Caco-2 (cell line): ENCODE results near the gene MOGAT1. TPM values are rescaled to one million over a fixed set of nuclear protein-coding genes. Genes with fewer than 3 reads are reported as not detected.

Experiments
- BruUV-seq: library from RNA; stranded (reverse); fragments of 400-500 nt; replicated peaks from 2 replicates; lab custom pipeline; 2021; lab: Mats Ljungman, UMichigan
- CTCF ChIA-PET: fragments of 300-600 bp; sonication (Branson Sonifier 250); formaldehyde crosslinking; loops from one replicate; lab custom pipeline; 2022; ENCODE audit warnings: antibody characterized with exemption; lab: Charles Lee
- POLR2A ChIA-PET: fragments of 300-600 bp; sonication (Branson Sonifier 250); formaldehyde crosslinking; loops from one replicate; lab custom pipeline; 2022; ENCODE audit warnings: antibody characterized with exemption; lab: Charles Lee
- DNase-seq, 2 experiments: peaks; one replicate each; pipeline versions ENCODE4 v3.0.0 to v3.0.0-alpha.2; 2020 to 2022
- H3K27me3 ChIP-seq: replicated peaks from 2 replicates; pipeline ENCODE4 v1.6.0; 2011; ENCODE audit warnings: low read length; ENCODE audit not compliant: control insufficient read depth, insufficient read depth
- H3K36me3 ChIP-seq: 2 replicates; pipeline ENCODE4 v1.5.1; 2011; ENCODE audit warnings: low read length; ENCODE audit not compliant: control insufficient read depth, insufficient read depth
- H3K4me1 ChIP-seq: fragments of 250-450 bp; sonication (Bioruptor Pico); 2 replicates; pipeline ENCODE4 v1.5.1; 2020; ENCODE audit warnings: mild to moderate bottlenecking
- H3K4me3 ChIP-seq: 2 replicates; pipeline ENCODE4 v1.5.1; 2011; ENCODE audit warnings: low read depth, mild to moderate bottlenecking, control low read depth, low read length
- H3K9me3 ChIP-seq: fragments of 250-450 bp; sonication (Bioruptor Pico); 2 replicates; pipeline ENCODE4 v1.5.1; 2020; ENCODE audit warnings: mild to moderate bottlenecking, moderate library complexity
- H3K27ac Mint-ChIP-seq: one replicate; pipeline ENCODE4 v1.8.0; 2022; ENCODE audit warnings: mixed read lengths; ENCODE audit not compliant: unreplicated experiment
- H3K27me3 Mint-ChIP-seq: one replicate; pipeline ENCODE4 v1.8.0; 2022; ENCODE audit warnings: mixed read lengths; ENCODE audit not compliant: insufficient read depth, unreplicated experiment
- H3K36me3 Mint-ChIP-seq: one replicate; pipeline ENCODE4 v1.8.0; 2022; ENCODE audit warnings: mild to moderate bottlenecking, mixed read lengths; ENCODE audit not compliant: insufficient read depth, unreplicated experiment
- H3K4me1 Mint-ChIP-seq: one replicate; pipeline ENCODE4 v1.8.0; 2022; ENCODE audit warnings: low read depth, mixed read lengths; ENCODE audit not compliant: unreplicated experiment
- H3K4me3 Mint-ChIP-seq: one replicate; pipeline ENCODE4 v1.8.0; 2022; ENCODE audit warnings: mild to moderate bottlenecking, moderate library complexity, mixed read lengths; ENCODE audit not compliant: unreplicated experiment
- H3K9me3 Mint-ChIP-seq: one replicate; pipeline ENCODE4 v1.8.0; 2022; ENCODE audit warnings: mixed read lengths; ENCODE audit not compliant: unreplicated experiment
- CTCF ChIP-seq, 2 experiments: fragments of 200-600 bp in 1 of 2; IDR thresholded peaks; 1 replicate in 1 of 2; 2 replicates in 1 of 2; pipeline versions ENCODE4 v1.5.1 to v1.8.0; 2011 to 2022; ENCODE audit warnings: antibody characterized with exemption in 1 of 2, control low read depth in 1 of 2, inconsistent platforms in 1 of 2, low read depth in 1 of 2, low read length in 1 of 2, mild to moderate bottlenecking in 1 of 2, moderate library complexity in 1 of 2; ENCODE audit not compliant: insufficient read depth in 1 of 2, severe bottlenecking in 1 of 2, unreplicated experiment in 1 of 2
- intact Hi-C: fragments of 100-400 bp; cut with micrococcal nuclease; formaldehyde crosslinking; loops from one replicate; pipeline ENCODE4 v1.10.0; 2022; ENCODE audit not compliant: unreplicated experiment
- total RNA-seq: library from RNA; stranded (reverse); gene quantifications from 2 replicates; pipeline ENCODE4 v1.2.3, GENCODE V29; 2022

The MOGAT1 gene
- total RNA-seq, 1 experiment from 2014 or later, result not detected

DNA sequence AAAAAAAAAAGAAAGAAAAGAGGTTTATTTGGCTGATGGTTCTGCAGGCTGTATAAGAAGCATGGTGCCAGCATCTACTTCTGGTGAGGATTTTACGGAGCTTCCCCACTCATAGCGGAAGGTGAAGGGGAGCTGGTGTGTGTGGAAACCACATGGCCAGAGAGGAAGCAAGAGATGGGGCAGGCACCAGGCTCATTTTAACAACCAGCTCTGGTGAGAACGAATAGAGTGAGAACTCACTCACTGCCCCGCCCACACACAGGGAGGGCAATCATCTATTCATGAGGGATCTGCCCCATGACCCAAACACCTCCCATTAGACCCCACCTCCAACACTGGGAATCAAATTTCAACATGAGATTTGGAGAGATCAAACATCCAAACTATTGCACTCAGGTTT is 68.5 kb downstream of the MOGAT1 start:
- Histone ChIP-seq H3K4me1 (peaks cover 6% of the 10 kb centered on the region), H3K27me3 (no peaks in the 10 kb centered on the region), H3K4me3 (no peak overlapping the region), H3K36me3 (no peaks in the 10 kb centered on the region), H3K9me3 (no peaks in the 10 kb centered on the region)
- DNase-seq, result no peak
- H3K27ac Mint-ChIP-seq, result no peak overlapping the region
- intact Hi-C loops, result no loop called here
- H3K9me3 Mint-ChIP-seq, result peaks cover 7% of the 10 kb centered on the region
- H3K4me3 Mint-ChIP-seq, result no peak overlapping the region
- no peak for TF ChIP-seq CTCF (IDR thresholded peaks at IDR 0.05; ENCODE audit: insufficient read depth in 1 of 2, low read depth in 1 of 2, low read length in 1 of 2, severe bottlenecking in 1 of 2, unreplicated experiment in 1 of 2)
- ChIA-PET POLR2A (no interaction called here), CTCF (no interaction called here)
- no TSS peak for BruUV-seq
- H3K27me3 Mint-ChIP-seq, result peaks cover 4% of the 10 kb centered on the region
- H3K4me1 Mint-ChIP-seq, result peaks cover 10% of the 10 kb centered on the region
- H3K36me3 Mint-ChIP-seq, result no peaks in the 10 kb centered on the region

GRCh38 chr2:222743251-222743812 is 71.9 kb downstream of the MOGAT1 start:
- ChIA-PET CTCF (no interaction called here), POLR2A (no interaction called here)
- no peaks in the 10 kb centered on the region for H3K9me3 ChIP-seq
- BruUV-seq, result no TSS peak
- intact Hi-C loops, result no loop called here
- Mint-ChIP-seq H3K36me3 (no peaks in the 10 kb centered on the region), H3K4me3 (no peak overlapping the region), H3K27ac (no peak overlapping the region), H3K4me1 (peaks cover 9% of the 10 kb centered on the region), H3K9me3 (no peaks in the 10 kb centered on the region), H3K27me3 (no peaks in the 10 kb centered on the region)
- H3K27me3 ChIP-seq, result no peaks in the 10 kb centered on the region
- no peak overlapping the region for H3K4me3 ChIP-seq
- peaks cover 6% of the 10 kb centered on the region for H3K4me1 ChIP-seq
- DNase-seq, result no peak
- no peak for TF ChIP-seq CTCF (IDR thresholded peaks at IDR 0.05; ENCODE audit: insufficient read depth in 1 of 2, low read depth in 1 of 2, low read length in 1 of 2, severe bottlenecking in 1 of 2, unreplicated experiment in 1 of 2)
- no peaks in the 10 kb centered on the region for H3K36me3 ChIP-seq

GRCh38 chr2:222745836-222746559 is 74.5 kb downstream of the MOGAT1 start:
- Histone ChIP-seq H3K27me3 (no peaks in the 10 kb centered on the region), H3K36me3 (no peaks in the 10 kb centered on the region), H3K4me3 (no peak overlapping the region), H3K4me1 (no peaks in the 10 kb centered on the region), H3K9me3 (no peaks in the 10 kb centered on the region)
- ChIA-PET CTCF (no interaction called here), POLR2A (no interaction called here)
- Mint-ChIP-seq H3K27ac (no peak overlapping the region), H3K4me3 (no peak overlapping the region), H3K27me3 (no peaks in the 10 kb centered on the region), H3K36me3 (no peaks in the 10 kb centered on the region), H3K4me1 (no peaks in the 10 kb centered on the region), H3K9me3 (no peaks in the 10 kb centered on the region)
- no TSS peak for BruUV-seq
- DNase-seq, result no peak
- intact Hi-C loops, result no loop called here
- TF ChIP-seq CTCF (IDR thresholded peaks at IDR 0.05; ENCODE audit: insufficient read depth in 1 of 2, low read depth in 1 of 2, low read length in 1 of 2, severe bottlenecking in 1 of 2, unreplicated experiment in 1 of 2), result no peak
